Measurements from ENCODE around the gene ZNRF3.
"Not testable (repeated sequence)": the region's sequence is repeated elsewhere in the genome, so short reads cannot be mapped to it uniquely, and the experiment has no call there.

The ZNRF3 gene

GRCh38 chr22:28882878-28883656, at the start of gene ZNRF3:
ZNRF3 (plus strand) TSS chr22:28883572; CDS start chr22:28883767, 195 bp downstream.
- DNase-seq (ENCODE audit: low read depth) = peak; percentile 71
- H3K4me3 ChIP-seq (ENCODE audit: low read depth, low read length) = peak within 1 kb of the TSS; percentile 65

GRCh38 chr22:28835630-28836189, 47.7 kb upstream of the ZNRF3 start:
- no peak for DNase-seq (ENCODE audit: low read depth)
- H3K4me3 ChIP-seq (ENCODE audit: low read depth, low read length) = no peak overlapping the region

DNA sequence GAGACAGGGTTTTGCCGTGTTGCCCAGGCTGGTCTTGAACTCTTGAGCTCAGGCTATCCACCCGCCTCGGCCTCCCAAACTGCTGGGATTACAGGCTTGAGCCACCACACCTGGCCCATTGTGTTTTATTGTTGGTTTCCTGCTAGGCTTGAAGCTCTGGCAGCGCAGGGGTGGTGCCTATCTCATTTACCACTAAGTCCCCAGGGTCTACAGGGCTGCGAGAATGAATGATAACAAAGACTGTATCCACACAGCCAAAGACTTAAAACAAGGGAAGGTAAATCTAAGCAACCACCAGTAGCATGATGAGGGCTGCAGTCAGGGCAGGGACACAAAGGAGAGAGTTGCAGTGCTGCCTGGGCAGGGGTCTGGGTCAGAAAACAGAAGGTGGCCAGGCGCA, 45.7 kb upstream of the ZNRF3 start:
- no peak overlapping the region for H3K4me3 ChIP-seq (ENCODE audit: low read depth, low read length)
- DNase-seq (ENCODE audit: low read depth) = no peak

DNA sequence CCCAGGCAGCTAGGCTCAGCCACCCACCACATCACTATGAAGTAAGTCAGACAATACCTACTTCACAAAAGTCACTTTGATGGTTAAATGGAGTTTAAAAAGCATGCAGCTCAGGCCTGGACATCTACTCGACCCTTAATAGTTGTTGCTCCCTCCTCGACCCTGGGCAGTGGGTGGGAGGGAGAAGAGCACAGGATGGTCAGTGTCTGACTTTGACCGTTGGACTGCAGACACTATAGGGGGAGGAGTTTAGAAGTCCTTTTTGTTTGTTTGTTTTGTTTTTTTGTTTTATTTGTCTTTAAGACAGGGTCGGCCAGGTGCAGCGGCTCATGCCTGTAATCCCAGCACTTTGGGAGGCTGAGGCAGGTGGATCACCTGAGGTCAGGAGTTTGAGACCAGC, 44.4 kb upstream of the ZNRF3 start:
- no peak overlapping the region for H3K4me3 ChIP-seq (ENCODE audit: low read depth, low read length)

GRCh38 chr22:28841111-28841510, 42.3 kb upstream of the ZNRF3 start:
- no peak for DNase-seq (ENCODE audit: low read depth)

More for the DNA sequence above, 44.4 kb upstream of the ZNRF3 start:
- DNase-seq (ENCODE audit: low read depth) = no peak

GRCh38 chr22:28843633-28844032, 39.7 kb upstream of the ZNRF3 start:
- H3K4me3 ChIP-seq (ENCODE audit: low read depth, low read length) = no peak overlapping the region
- DNase-seq (ENCODE audit: low read depth) = no peak

More at GRCh38 chr22:28841111-28841510, 42.3 kb upstream of the ZNRF3 start:
- no peak overlapping the region for H3K4me3 ChIP-seq (ENCODE audit: low read depth, low read length)

DNA sequence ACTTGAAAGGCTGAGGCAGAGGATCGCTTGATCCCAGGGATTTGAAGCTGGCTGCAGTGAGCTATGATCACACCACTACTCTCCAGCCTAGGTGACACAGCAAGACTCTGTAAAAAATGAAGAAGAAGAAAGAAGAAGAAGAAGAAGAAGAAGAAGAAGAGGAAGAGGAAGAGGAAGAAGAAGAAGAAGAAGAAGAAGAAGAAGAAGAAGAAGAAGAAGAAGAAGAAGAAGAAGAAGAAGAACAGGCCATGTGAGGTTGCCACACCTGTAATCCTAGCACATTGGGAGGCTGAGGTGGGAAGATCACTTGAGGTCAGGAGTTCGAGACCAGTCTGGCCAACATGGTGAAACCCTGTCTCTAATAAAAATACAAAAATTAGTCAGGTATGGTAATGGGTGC, 39.1 kb upstream of the ZNRF3 start:
- not testable (repeated sequence) for DNase-seq (ENCODE audit: low read depth); H3K4me3 ChIP-seq (ENCODE audit: low read depth, low read length)

- DNase-seq (ENCODE audit: low read depth) = no peak
- no peak overlapping the region for H3K4me3 ChIP-seq (ENCODE audit: low read depth, low read length)
Measured at GRCh38 chr22:28846994-28847393, 36.4 kb upstream of the ZNRF3 start.

DNA sequence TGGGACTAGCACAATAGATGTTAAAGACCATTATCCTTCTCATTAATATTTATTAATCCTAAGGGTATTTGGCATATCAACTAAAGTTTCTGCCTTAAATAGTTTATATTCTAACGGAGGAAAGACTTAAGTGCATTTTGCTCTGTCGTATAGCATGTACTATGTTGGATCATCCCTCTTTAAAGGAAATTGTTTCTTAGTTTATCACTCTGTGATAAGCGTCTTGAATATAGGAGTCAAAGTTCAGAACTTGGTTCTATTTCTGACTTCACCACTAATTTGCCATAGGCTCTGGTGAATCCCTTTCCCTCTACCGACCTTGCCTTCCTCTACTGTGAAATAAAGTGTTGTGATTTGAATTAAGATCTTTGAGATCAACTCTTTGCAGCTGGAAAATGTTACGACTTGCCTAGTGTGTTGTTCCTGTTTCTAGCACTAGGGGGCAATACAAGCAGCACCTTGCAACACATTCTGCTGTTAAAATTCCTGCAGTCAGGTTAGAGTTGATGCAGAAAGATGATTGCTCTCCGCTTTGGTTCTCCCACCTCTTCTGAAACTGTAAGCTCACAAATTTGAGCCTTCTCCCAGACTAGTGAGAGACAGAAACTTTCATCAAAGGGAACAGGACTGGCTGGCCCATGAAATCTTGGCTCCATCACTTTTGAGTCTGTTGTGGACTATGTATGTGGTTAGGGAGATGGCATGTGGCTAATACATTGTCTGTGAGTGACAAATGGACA, 27.8 kb upstream of the ZNRF3 start:
- DNase-seq (ENCODE audit: low read depth) = peak; percentile 34
- H3K4me3 ChIP-seq (ENCODE audit: low read depth, low read length) = no peak overlapping the region

DNA sequence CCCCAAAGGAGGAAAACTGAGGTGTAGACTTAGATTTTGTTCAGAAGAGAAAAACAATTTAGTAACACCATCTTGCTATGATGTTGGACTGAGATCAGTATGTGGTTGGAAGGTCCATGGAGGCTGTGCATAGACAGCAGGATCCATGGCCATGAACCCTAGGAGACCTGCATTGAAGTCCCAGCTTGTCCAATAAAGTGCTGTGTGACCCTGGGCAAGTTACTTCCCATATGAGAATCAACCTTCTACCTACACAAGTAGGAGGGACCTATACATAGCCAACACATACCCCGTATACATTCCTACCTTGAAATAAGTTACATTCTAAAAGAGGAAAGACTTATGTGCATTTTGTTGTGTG, 27.3 kb upstream of the ZNRF3 start:
- no peak for DNase-seq (ENCODE audit: low read depth)
- H3K4me3 ChIP-seq (ENCODE audit: low read depth, low read length) = no peak overlapping the region

DNA sequence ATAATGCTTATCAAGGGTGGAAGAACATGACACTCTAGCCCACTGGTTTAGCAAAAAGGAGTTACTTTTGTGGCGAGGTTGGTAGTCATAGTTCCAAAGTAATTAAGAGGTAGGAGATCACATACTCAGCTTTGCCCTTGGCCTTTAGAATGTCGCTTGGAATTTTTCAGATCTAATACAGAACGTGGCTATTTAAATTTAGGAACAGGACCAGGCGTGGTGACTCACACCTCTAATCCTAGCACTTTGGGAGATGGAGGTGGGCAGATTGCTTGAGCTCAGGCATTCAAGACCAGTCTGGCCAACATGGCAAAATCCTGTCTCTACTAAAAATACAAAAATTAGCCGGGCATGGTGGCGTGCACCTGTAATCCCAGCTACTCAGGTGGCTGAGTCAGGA, 26.1 kb upstream of the ZNRF3 start:
- DNase-seq (ENCODE audit: low read depth) = no peak
- no peak overlapping the region for H3K4me3 ChIP-seq (ENCODE audit: low read depth, low read length)

- no peak for DNase-seq (ENCODE audit: low read depth)
Measured at GRCh38 chr22:28864878-28865596, 18.3 kb upstream of the ZNRF3 start.

GRCh38 chr22:28867191-28867590, 16.2 kb upstream of the ZNRF3 start:
- H3K4me3 ChIP-seq (ENCODE audit: low read depth, low read length) = no peak overlapping the region
- DNase-seq (ENCODE audit: low read depth) = no peak

More at GRCh38 chr22:28864878-28865596, 18.3 kb upstream of the ZNRF3 start:
- H3K4me3 ChIP-seq (ENCODE audit: low read depth, low read length) = no peak overlapping the region

- H3K4me3 ChIP-seq (ENCODE audit: low read depth, low read length); DNase-seq (ENCODE audit: low read depth): not testable (repeated sequence)
Measured at GRCh38 chr22:28868389-28868788, 15.0 kb upstream of the ZNRF3 start.

DNA sequence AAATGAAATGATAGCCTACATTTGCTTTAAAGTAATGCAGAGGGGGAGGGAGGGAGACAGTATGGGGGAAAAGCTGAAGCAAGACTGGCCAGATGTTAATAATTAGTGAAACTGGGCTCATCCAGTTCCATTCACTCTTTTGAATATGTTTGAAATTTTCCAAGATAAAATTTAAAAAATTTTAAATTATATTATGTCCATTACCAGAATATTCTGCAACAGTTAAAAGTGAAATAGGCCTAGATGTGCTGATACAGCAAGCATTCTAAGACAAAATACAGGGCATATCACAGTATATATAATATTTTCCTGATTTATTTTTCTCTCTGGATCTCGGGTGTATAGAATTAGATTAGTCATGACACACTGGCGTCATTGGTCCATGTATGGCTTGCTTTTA, 13.6 kb upstream of the ZNRF3 start:
- no peak overlapping the region for H3K4me3 ChIP-seq (ENCODE audit: low read depth, low read length)
- DNase-seq (ENCODE audit: low read depth) = no peak

DNA sequence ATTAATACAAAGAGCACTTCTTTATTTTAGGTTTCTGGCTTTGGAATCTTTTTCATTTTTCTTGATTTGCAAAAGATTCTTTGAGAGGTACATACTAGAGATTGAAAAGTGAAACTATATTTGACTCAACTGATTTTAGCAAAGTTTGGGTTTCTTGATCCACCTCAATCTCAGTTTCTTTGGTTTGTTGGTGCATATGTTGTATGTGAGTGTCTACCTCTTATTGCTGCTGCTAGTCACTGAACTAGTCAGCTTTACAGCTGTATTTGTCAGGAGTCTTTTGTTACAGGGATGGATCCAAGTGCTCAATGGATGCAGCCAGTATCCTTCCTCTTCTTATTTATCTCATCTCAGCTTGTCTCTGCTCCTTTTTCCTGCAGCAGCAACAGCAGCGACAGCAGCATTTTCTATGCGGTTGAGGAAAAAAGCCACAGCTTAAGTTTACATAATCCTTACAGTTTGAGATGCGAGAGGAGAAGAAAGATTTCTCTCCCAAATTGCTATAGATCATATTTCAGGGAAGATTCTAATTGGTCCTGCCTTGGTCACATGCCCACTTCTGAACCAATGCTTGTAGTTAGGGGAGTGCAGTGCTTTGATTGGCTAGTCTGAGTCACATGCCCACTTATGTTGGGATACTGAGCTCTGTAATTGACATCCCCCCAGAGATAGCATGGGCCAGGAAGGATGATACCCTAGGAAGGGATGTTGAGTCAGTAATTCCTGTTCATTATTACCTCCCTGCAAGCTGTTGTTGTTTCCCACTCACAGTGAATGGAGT, 10.0 kb upstream of the ZNRF3 start:
- no peak for DNase-seq (ENCODE audit: low read depth)
- H3K4me3 ChIP-seq (ENCODE audit: low read depth, low read length) = no peak overlapping the region

DNA sequence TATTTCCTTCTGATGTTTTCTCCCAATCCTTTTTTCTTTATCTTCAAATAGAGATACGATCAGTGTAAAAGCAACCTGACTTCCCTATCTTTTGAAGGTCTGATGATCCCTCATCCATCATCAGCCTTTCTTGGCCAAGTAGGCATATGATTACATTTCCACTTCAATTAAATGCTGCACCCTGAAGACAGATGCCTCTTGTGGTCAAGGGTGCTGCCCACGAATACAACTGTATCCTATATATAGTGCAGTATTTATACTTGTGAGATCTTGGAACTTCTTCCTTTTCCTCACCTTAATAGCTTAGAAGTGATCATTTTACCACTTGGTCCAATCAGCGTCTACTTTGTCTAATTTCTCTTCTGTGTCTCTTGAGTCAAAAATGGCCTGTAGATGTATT, 9.3 kb upstream of the ZNRF3 start:
- no peak for DNase-seq (ENCODE audit: low read depth)
- no peak overlapping the region for H3K4me3 ChIP-seq (ENCODE audit: low read depth, low read length)

GRCh38 chr22:28874811-28875320, 8.5 kb upstream of the ZNRF3 start:
- H3K4me3 ChIP-seq (ENCODE audit: low read depth, low read length) = no peak overlapping the region
- DNase-seq (ENCODE audit: low read depth) = no peak

- no peak for DNase-seq (ENCODE audit: low read depth)
- H3K4me3 ChIP-seq (ENCODE audit: low read depth, low read length) = peak overlapping the region; percentile 65
Measured at GRCh38 chr22:28882545-28882877, 861 bp upstream of the ZNRF3 start.
